ENCODE results near the gene HILPDA.

HILPDA gene

GRCh38 chr7:128430207-128430606, 25.5 kb upstream of the HILPDA start:
- ChIA-PET CTCF (interaction anchor here (1.7 to 42.8 kb wide), 6 partner anchors 11 to 45 kb away, joined by 5 to 963 read pairs (median 116); partner anchors contain the start of genes HILPDA and IMPDH1), POLR2A (no interaction called here)
- no peak for TF ChIP-seq CTCF (IDR thresholded peaks at IDR 0.05; ENCODE audit: control extremely low read depth, extremely low read depth, low read depth, missing control alignments)
- no peak for DNase-seq (ENCODE audit: extremely low spot score)

GRCh38 chr7:128431221-128431620, 24.5 kb upstream of the HILPDA start:
- no peak for DNase-seq (ENCODE audit: extremely low spot score)
- TF ChIP-seq CTCF (IDR thresholded peaks at IDR 0.05; ENCODE audit: control extremely low read depth, extremely low read depth, low read depth, missing control alignments): no peak
- POLR2A ChIA-PET: no interaction called here
- CTCF ChIA-PET: interaction anchor here (1.4 to 42.8 kb wide), 7 partner anchors 14 to 44 kb away, joined by 5 to 963 read pairs (median 88); partner anchors contain the start of genes HILPDA and IMPDH1

- ChIA-PET POLR2A (interaction anchor here (0.8 kb wide), 1 partner anchor 22 kb away, joined by 3 read pairs; no protein-coding TSS in a partner anchor), CTCF (interaction anchor here (0.8 to 42.8 kb wide), 6 partner anchors 13 to 33 kb away, joined by 5 to 963 read pairs (median 48); partner anchors contain the start of genes HILPDA and IMPDH1)
- no peak for TF ChIP-seq CTCF (IDR thresholded peaks at IDR 0.05; ENCODE audit: control extremely low read depth, extremely low read depth, low read depth, missing control alignments)
- no peak for DNase-seq (ENCODE audit: extremely low spot score)
Measured at GRCh38 chr7:128431754-128432153, 23.9 kb upstream of the HILPDA start.

GRCh38 chr7:128434413-128435326, 21.0 kb upstream of the HILPDA start:
- POLR2A ChIA-PET: no interaction called here
- no peak for DNase-seq (ENCODE audit: extremely low spot score)
- no peak for TF ChIP-seq CTCF (IDR thresholded peaks at IDR 0.05; ENCODE audit: control extremely low read depth, extremely low read depth, low read depth, missing control alignments)
- CTCF ChIA-PET: interaction anchor here (0.7 to 42.8 kb wide), 8 partner anchors 8 to 638 kb away, joined by 3 to 963 read pairs (median 44); partner anchors contain the start of genes HILPDA and IMPDH1

GRCh38 chr7:128435327-128435686, 20.4 kb upstream of the HILPDA start:
- TF ChIP-seq CTCF (IDR thresholded peaks at IDR 0.05; ENCODE audit: control extremely low read depth, extremely low read depth, low read depth, missing control alignments): no peak
- CTCF ChIA-PET: interaction anchor here (0.7 to 42.8 kb wide), 6 partner anchors 8 to 637 kb away, joined by 3 to 963 read pairs (median 44); partner anchors contain the start of genes HILPDA and IMPDH1
- POLR2A ChIA-PET: no interaction called here
- DNase-seq (ENCODE audit: extremely low spot score): no peak

GRCh38 chr7:128437426-128438332, 18.0 kb upstream of the HILPDA start:
- peak; percentile 43 for DNase-seq (ENCODE audit: extremely low spot score)
- CTCF ChIA-PET: interaction anchor here (1.5 to 42.8 kb wide), 6 partner anchors 10 to 39 kb away, joined by 4 to 963 read pairs (median 16); partner anchors contain the start of genes HILPDA and IMPDH1

More at GRCh38 chr7:128437426-128438332, 18.0 kb upstream of the HILPDA start:
- POLR2A ChIA-PET: no interaction called here
- TF ChIP-seq CTCF (IDR thresholded peaks at IDR 0.05; ENCODE audit: control extremely low read depth, extremely low read depth, low read depth, missing control alignments): no peak
